HCT116 (cell line): ENCODE measurements around the gene MKRN3.

Source experiments
- ATF3 ChIP-seq: IDR thresholded peaks from 2 replicates; pipeline ENCODE4 v1.6.1; 2012
- CEBPB ChIP-seq: IDR thresholded peaks from 2 replicates; pipeline ENCODE4 v1.6.1; 2012; ENCODE audit warnings: low read depth
- CTCF ChIP-seq, 3 experiments: fragments of 200-600 bp in 1 of 3; sonication (generic) in 1 of 3; IDR thresholded peaks in 2 of 3; conservative IDR thresholded peaks in 1 of 3; 2 replicates each; pipeline ENCODE4 v1.5.1; 2012 to 2017; ENCODE audit warnings: low read depth in 2 of 3, low read length in 2 of 3, antibody characterized with exemption in 1 of 3, borderline replicate concordance in 1 of 3, control low read depth in 1 of 3, mild to moderate bottlenecking in 1 of 3, mixed read lengths in 1 of 3, mixed run types in 1 of 3, moderate library complexity in 1 of 3; ENCODE audit not compliant: insufficient read depth in 1 of 3
- EZH2 ChIP-seq: fragments of 200-600 bp; sonication (generic); IDR thresholded peaks from 2 replicates; pipeline ENCODE4 v1.6.1; 2017; ENCODE audit warnings: antibody characterized with exemption, mixed run types
- EZH2phosphoT487 ChIP-seq: fragments of 200-600 bp; IDR thresholded peaks from 2 replicates; pipeline ENCODE4 v1.6.1; 2018; ENCODE audit warnings: antibody characterized with exemption, borderline replicate concordance
- POLR2A ChIP-seq: IDR thresholded peaks from 2 replicates; pipeline ENCODE4 v1.7.0; 2011; ENCODE audit warnings: borderline replicate concordance; ENCODE audit not compliant: insufficient read depth, insufficient read length; ENCODE audit errors: extremely low read depth
- POLR2AphosphoS5 ChIP-seq: IDR thresholded peaks from 2 replicates; pipeline ENCODE4 v1.6.1; 2011; ENCODE audit warnings: mild to moderate bottlenecking, low read depth, low read length, moderate library complexity
- RAD21 ChIP-seq: IDR thresholded peaks from 2 replicates; pipeline ENCODE4 v1.6.1; 2012; ENCODE audit warnings: low read depth, mild to moderate bottlenecking
- REST ChIP-seq: IDR thresholded peaks from 2 replicates; pipeline ENCODE4 v1.6.1; 2012; ENCODE audit warnings: low read depth
- SIN3A ChIP-seq: IDR thresholded peaks from 2 replicates; pipeline ENCODE4 v1.6.1; 2012; ENCODE audit warnings: low read depth
- SRF ChIP-seq: IDR thresholded peaks from 2 replicates; pipeline ENCODE4 v1.6.1; 2012; ENCODE audit warnings: low read depth
- YY1 ChIP-seq: IDR thresholded peaks from 2 replicates; pipeline ENCODE4 v1.6.1; 2011; ENCODE audit warnings: low read length, low read depth, moderate library complexity, mild to moderate bottlenecking; ENCODE audit not compliant: insufficient replicate concordance; ENCODE audit errors: extremely low read depth
- ZNF274 ChIP-seq: fragments of 200-500 bp; sonication (Bioruptor generic); IDR thresholded peaks from 2 replicates; pipeline ENCODE4 v1.6.1; 2014; ENCODE audit warnings: mild to moderate bottlenecking, low read depth, low read length, inconsistent platforms

- TF ChIP-seq EZH2 (no peak), ZNF274 (no peak), CEBPB (no peak), SIN3A (no peak), CTCF (IDR thresholded peaks at IDR 0.05 in 2 of 3, conservative IDR thresholded peaks at IDR 0.05 in 1 of 3; ENCODE audit: borderline replicate concordance in 1 of 3, insufficient read depth in 1 of 3, low read depth in 2 of 3, low read length in 2 of 3) (no peak), REST (no peak), YY1 (no peak), ATF3 (no peak), POLR2A (no peak), SRF (no peak), POLR2AphosphoS5 (no peak), RAD21 (no peak), EZH2phosphoT487 (no peak)
These were observed 22.8 kb downstream of the MKRN3 start for GRCh38 chr15:23588268-23588667.
